Measurements from ENCODE around the gene FABP3.

The FABP3 gene

DNA sequence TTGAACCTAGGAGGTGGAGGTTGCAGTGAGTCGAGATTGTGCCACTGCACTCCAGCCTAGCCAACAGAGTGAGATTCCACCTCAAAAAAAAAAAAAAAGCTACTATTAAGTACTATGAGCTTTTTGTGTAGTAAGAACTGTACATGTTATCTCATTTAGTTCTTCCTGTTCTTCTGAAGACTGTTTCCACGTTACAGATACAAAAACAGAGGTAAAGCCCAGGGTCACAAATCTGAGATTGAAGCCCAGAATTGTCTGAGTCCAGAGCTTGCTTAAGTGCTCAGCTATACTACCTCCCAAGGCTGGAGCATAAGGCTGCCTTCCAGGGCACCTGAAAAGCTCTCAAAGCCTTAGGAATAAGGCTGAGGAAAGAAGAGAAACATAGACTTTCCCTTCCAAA, 2.9 kb downstream of the FABP3 start:
- no peaks in the 10 kb centered on the region for H3K9me3 ChIP-seq (ENCODE audit: control insufficient read depth, insufficient read depth, low read depth, low read length)
- no peak overlapping the region for H3K27ac ChIP-seq (ENCODE audit: extremely low read depth, low read depth, low read length)
- no peak overlapping the region for H3K4me3 ChIP-seq (ENCODE audit: low read depth, low read length)
- CTCF ChIA-PET = interaction anchor here (1.6 kb wide), 1 partner anchor 25 kb away, joined by 4 read pairs; no protein-coding TSS in a partner anchor
- no peaks in the 10 kb centered on the region for H3K4me1 ChIP-seq (ENCODE audit: control insufficient read depth, insufficient read depth, low read length)
- POLR2A ChIA-PET = interaction anchor here (0.7 kb wide), 1 partner anchor 89 kb away, joined by 3 read pairs; no protein-coding TSS in a partner anchor
- no peak for TF ChIP-seq ZSCAN23 (tag by site-specific recombination; IDR thresholded peaks at IDR 0.05)
- TF ChIP-seq ZNF791 (tag by site-specific recombination; IDR thresholded peaks at IDR 0.05) = no peak
- TF ChIP-seq ZNF624 (tag by site-specific recombination; IDR thresholded peaks at IDR 0.05) = no peak
- no peak for TF ChIP-seq ZNF302 (tag by site-specific recombination; IDR thresholded peaks at IDR 0.05; ENCODE audit: low read depth)
- TF ChIP-seq HOXC10 (CRISPR knock-in tag; IDR thresholded peaks at IDR 0.05) = no peak
- no peak for TF ChIP-seq ZNF211 (tag by site-specific recombination; IDR thresholded peaks at IDR 0.05; ENCODE audit: low read depth)
- no peak for TF ChIP-seq ZNF146 (tag by site-specific recombination; IDR thresholded peaks at IDR 0.05)
- no peak for TF ChIP-seq ZNF311 (tag by site-specific recombination; IDR thresholded peaks at IDR 0.05; ENCODE audit: borderline replicate concordance)
- TF ChIP-seq ZNF777 (tag by site-specific recombination; IDR thresholded peaks at IDR 0.05; ENCODE audit: borderline replicate concordance) = no peak
- TF ChIP-seq, protein P1, sequence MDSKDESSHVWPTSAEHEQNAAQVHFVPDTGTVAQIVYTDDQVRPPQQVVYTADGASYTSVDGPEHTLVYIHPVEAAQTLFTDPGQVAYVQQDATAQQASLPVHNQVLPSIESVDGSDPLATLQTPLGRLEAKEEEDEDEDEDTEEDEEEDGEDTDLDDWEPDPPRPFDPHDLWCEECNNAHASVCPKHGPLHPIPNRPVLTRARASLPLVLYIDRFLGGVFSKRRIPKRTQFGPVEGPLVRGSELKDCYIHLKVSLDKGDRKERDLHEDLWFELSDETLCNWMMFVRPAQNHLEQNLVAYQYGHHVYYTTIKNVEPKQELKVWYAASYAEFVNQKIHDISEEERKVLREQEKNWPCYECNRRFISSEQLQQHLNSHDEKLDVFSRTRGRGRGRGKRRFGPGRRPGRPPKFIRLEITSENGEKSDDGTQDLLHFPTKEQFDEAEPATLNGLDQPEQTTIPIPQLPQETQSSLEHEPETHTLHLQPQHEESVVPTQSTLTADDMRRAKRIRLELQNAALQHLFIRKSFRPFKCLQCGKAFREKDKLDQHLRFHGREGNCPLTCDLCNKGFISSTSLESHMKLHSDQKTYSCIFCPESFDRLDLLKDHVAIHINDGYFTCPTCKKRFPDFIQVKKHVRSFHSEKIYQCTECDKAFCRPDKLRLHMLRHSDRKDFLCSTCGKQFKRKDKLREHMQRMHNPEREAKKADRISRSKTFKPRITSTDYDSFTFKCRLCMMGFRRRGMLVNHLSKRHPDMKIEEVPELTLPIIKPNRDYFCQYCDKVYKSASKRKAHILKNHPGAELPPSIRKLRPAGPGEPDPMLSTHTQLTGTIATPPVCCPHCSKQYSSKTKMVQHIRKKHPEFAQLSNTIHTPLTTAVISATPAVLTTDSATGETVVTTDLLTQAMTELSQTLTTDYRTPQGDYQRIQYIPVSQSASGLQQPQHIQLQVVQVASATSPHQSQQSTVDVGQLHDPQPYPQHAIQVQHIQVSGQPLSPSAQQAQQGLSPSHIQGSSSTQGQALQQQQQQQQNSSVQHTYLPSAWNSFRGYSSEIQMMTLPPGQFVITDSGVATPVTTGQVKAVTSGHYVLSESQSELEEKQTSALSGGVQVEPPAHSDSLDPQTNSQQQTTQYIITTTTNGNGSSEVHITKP (tag by site-specific recombination; IDR thresholded peaks at IDR 0.05) = no peak
- peaks cover 0 to 28% of the 10 kb centered on the region in 2 experiments; a peak in 1 of 3 replicates for H3K36me3 ChIP-seq (ENCODE audit: control insufficient read depth in 2 of 2, insufficient read depth in 1 of 2, low read length in 2 of 2)

DNA sequence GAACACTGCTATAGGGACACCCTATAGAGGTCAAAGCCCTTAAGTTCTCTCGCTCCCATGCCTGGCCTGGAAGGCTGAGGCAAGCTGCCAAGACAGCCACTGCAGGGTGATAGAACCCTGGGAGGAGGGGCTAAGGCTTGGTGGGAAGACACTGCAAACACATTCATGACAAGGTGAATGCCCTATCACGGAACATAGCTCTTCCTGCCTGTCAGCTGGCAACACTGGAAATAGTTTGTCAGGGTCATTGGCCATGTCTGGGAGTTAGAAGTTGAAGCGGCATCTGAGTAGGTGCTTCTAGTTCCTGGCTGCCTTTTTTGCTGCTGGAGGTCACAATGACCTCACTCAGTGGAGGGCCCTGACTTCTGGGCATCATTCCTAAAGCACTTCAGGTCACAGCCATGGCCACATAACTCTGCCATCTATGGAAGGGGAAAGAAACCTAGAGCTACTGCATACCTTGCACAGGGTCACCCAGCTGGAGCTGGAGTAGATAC, 4.2 kb downstream of the FABP3 start:
- no peak overlapping the region for H3K27ac ChIP-seq (ENCODE audit: extremely low read depth, low read depth, low read length)
- peaks cover 0 to 42% of the 10 kb centered on the region in 2 experiments; a peak in 1 of 3 replicates for H3K36me3 ChIP-seq (ENCODE audit: control insufficient read depth in 2 of 2, insufficient read depth in 1 of 2, low read length in 2 of 2)
- no peaks in the 10 kb centered on the region for H3K9me3 ChIP-seq (ENCODE audit: control insufficient read depth, insufficient read depth, low read depth, low read length)
- TF ChIP-seq, protein P2, sequence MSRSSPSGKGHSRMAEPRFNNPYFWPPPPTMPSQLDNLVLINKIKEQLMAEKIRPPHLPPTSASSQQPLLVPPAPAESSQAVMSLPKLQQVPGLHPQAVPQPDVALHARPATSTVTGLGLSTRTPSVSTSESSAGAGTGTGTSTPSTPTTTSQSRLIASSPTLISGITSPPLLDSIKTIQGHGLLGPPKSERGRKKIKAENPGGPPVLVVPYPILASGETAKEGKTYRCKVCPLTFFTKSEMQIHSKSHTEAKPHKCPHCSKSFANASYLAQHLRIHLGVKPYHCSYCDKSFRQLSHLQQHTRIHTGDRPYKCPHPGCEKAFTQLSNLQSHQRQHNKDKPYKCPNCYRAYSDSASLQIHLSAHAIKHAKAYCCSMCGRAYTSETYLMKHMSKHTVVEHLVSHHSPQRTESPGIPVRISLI (tag by site-specific recombination; IDR thresholded peaks at IDR 0.05) = no peak
- TF ChIP-seq ZNF24 (tag by site-specific recombination; IDR thresholded peaks at IDR 0.05) = no peak
- TF ChIP-seq, protein P3, sequence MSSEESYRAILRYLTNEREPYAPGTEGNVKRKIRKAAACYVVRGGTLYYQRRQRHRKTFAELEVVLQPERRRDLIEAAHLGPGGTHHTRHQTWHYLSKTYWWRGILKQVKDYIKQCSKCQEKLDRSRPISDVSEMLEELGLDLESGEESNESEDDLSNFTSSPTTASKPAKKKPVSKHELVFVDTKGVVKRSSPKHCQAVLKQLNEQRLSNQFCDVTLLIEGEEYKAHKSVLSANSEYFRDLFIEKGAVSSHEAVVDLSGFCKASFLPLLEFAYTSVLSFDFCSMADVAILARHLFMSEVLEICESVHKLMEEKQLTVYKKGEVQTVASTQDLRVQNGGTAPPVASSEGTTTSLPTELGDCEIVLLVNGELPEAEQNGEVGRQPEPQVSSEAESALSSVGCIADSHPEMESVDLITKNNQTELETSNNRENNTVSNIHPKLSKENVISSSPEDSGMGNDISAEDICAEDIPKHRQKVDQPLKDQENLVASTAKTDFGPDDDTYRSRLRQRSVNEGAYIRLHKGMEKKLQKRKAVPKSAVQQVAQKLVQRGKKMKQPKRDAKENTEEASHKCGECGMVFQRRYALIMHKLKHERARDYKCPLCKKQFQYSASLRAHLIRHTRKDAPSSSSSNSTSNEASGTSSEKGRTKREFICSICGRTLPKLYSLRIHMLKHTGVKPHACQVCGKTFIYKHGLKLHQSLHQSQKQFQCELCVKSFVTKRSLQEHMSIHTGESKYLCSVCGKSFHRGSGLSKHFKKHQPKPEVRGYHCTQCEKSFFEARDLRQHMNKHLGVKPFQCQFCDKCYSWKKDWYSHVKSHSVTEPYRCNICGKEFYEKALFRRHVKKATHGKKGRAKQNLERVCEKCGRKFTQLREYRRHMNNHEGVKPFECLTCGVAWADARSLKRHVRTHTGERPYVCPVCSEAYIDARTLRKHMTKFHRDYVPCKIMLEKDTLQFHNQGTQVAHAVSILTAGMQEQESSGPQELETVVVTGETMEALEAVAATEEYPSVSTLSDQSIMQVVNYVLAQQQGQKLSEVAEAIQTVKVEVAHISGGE (tag by site-specific recombination; conservative IDR thresholded peaks at IDR 0.05; ENCODE audit: low read depth) = no peak
- TF ChIP-seq ZFP37 (tag by site-specific recombination; IDR thresholded peaks at IDR 0.05) = no peak
- no peak for TF ChIP-seq ZNF184 (tag by site-specific recombination; IDR thresholded peaks at IDR 0.05)
- no peak for TF ChIP-seq GFI1B (tag by site-specific recombination; IDR thresholded peaks at IDR 0.05)
- no peak for TF ChIP-seq ZNF391 (tag by site-specific recombination; IDR thresholded peaks at IDR 0.05; ENCODE audit: borderline replicate concordance, low read depth)
- no peak for TF ChIP-seq ZBTB1 (tag by site-specific recombination; IDR thresholded peaks at IDR 0.05)
- TF ChIP-seq, protein P4, sequence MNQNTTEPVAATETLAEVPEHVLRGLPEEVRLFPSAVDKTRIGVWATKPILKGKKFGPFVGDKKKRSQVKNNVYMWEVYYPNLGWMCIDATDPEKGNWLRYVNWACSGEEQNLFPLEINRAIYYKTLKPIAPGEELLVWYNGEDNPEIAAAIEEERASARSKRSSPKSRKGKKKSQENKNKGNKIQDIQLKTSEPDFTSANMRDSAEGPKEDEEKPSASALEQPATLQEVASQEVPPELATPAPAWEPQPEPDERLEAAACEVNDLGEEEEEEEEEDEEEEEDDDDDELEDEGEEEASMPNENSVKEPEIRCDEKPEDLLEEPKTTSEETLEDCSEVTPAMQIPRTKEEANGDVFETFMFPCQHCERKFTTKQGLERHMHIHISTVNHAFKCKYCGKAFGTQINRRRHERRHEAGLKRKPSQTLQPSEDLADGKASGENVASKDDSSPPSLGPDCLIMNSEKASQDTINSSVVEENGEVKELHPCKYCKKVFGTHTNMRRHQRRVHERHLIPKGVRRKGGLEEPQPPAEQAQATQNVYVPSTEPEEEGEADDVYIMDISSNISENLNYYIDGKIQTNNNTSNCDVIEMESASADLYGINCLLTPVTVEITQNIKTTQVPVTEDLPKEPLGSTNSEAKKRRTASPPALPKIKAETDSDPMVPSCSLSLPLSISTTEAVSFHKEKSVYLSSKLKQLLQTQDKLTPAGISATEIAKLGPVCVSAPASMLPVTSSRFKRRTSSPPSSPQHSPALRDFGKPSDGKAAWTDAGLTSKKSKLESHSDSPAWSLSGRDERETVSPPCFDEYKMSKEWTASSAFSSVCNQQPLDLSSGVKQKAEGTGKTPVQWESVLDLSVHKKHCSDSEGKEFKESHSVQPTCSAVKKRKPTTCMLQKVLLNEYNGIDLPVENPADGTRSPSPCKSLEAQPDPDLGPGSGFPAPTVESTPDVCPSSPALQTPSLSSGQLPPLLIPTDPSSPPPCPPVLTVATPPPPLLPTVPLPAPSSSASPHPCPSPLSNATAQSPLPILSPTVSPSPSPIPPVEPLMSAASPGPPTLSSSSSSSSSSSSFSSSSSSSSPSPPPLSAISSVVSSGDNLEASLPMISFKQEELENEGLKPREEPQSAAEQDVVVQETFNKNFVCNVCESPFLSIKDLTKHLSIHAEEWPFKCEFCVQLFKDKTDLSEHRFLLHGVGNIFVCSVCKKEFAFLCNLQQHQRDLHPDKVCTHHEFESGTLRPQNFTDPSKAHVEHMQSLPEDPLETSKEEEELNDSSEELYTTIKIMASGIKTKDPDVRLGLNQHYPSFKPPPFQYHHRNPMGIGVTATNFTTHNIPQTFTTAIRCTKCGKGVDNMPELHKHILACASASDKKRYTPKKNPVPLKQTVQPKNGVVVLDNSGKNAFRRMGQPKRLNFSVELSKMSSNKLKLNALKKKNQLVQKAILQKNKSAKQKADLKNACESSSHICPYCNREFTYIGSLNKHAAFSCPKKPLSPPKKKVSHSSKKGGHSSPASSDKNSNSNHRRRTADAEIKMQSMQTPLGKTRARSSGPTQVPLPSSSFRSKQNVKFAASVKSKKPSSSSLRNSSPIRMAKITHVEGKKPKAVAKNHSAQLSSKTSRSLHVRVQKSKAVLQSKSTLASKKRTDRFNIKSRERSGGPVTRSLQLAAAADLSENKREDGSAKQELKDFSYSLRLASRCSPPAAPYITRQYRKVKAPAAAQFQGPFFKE (tag by site-specific recombination; IDR thresholded peaks at IDR 0.05; ENCODE audit: borderline replicate concordance) = no peak
- TF ChIP-seq ZNF530 (tag by site-specific recombination; IDR thresholded peaks at IDR 0.05; ENCODE audit: low read depth) = no peak
- ChIA-PET CTCF (interaction anchor here (0.8 to 1.6 kb wide), 2 partner anchors 26 to 185 kb away, joined by 3 to 4 read pairs; no protein-coding TSS in a partner anchor), POLR2A (no interaction called here)
- no peak overlapping the region for H3K4me3 ChIP-seq (ENCODE audit: low read depth, low read length)
- H3K4me1 ChIP-seq (ENCODE audit: control insufficient read depth, insufficient read depth, low read length) = no peaks in the 10 kb centered on the region

All from HEK293 (cell line).